Neural progenitor cell (in vitro differentiated cells): ENCODE measurements around the gene HDAC4. TPM values are rescaled to one million over a fixed set of nuclear protein-coding genes. Genes with fewer than 3 reads are reported as not detected.

Source experiments
- DNase-seq: peaks from one replicate; pipeline ENCODE4 v3.0.0-alpha.2; 2016; ENCODE audit warnings: low spot score
- H2AFZ ChIP-seq: fragments of 200-600 bp; sonication (generic); replicated peaks from 2 replicates; pipeline ENCODE4 v1.6.1; 2016; ENCODE audit warnings: antibody characterized with exemption
- H3F3A ChIP-seq: fragments of 200-600 bp; sonication (generic); 2 replicates; pipeline ENCODE4 v1.6.1; 2016; ENCODE audit warnings: antibody characterized with exemption, low read depth
- H3K27ac ChIP-seq: fragments of 200-600 bp; sonication (generic); 2 replicates; pipeline ENCODE4 v1.5.1; 2016; ENCODE audit warnings: mild to moderate bottlenecking
- H3K27me3 ChIP-seq: fragments of 200-600 bp; sonication (generic); 2 replicates; pipeline ENCODE4 v1.6.1; 2016; ENCODE audit warnings: mild to moderate bottlenecking, moderate library complexity
- H3K36me3 ChIP-seq: fragments of 200-600 bp; sonication (generic); 2 replicates; pipeline ENCODE4 v1.5.1; 2016
- H3K4me1 ChIP-seq: fragments of 200-600 bp; sonication (generic); 2 replicates; pipeline ENCODE4 v1.6.1; 2016; ENCODE audit warnings: mixed run types
- H3K4me2 ChIP-seq: fragments of 200-600 bp; sonication (generic); 2 replicates; pipeline ENCODE4 v1.6.1; 2016
- H3K4me3 ChIP-seq: fragments of 200-600 bp; sonication (generic); 2 replicates; pipeline ENCODE4 v1.5.1; 2016
- H3K79me2 ChIP-seq: fragments of 200-600 bp; sonication (generic); 2 replicates; pipeline ENCODE4 v1.6.1; 2016; ENCODE audit warnings: low read depth
- H3K9ac ChIP-seq: fragments of 200-600 bp; sonication (generic); 2 replicates; pipeline ENCODE4 v1.6.1; 2016
- H3K9me3 ChIP-seq: fragments of 200-600 bp; sonication (generic); 2 replicates; pipeline ENCODE4 v1.5.1; 2016; ENCODE audit warnings: low read depth
- H4K20me1 ChIP-seq: fragments of 200-600 bp; sonication (generic); 2 replicates; pipeline ENCODE4 v1.6.1; 2016; ENCODE audit warnings: low read depth
- H3K27ac Mint-ChIP-seq: 3 replicates; pipeline ENCODE4 v1.8.0; 2021; ENCODE audit warnings: mixed read lengths
- H3K27me3 Mint-ChIP-seq: 2 replicates; pipeline ENCODE4 v1.8.0; 2022; ENCODE audit warnings: low read depth, mild to moderate bottlenecking, inconsistent platforms, moderate library complexity, mixed read lengths; ENCODE audit not compliant: insufficient read depth
- H3K36me3 Mint-ChIP-seq: 3 replicates; pipeline ENCODE4 v1.8.0; 2021; ENCODE audit warnings: mixed read lengths
- H3K4me1 Mint-ChIP-seq: 3 replicates; pipeline ENCODE4 v1.8.0; 2021; ENCODE audit warnings: mixed read lengths
- H3K4me3 Mint-ChIP-seq: 3 replicates; pipeline ENCODE4 v1.8.0; 2021; ENCODE audit warnings: mild to moderate bottlenecking, moderate library complexity, mixed read lengths
- H3K9me3 Mint-ChIP-seq: 3 replicates; pipeline ENCODE4 v1.8.0; 2020; ENCODE audit warnings: mixed read lengths
- EZH2 ChIP-seq: fragments of 200-600 bp; sonication (generic); IDR thresholded peaks from 2 replicates; pipeline ENCODE4 v1.6.1; 2017; ENCODE audit warnings: antibody characterized with exemption, mild to moderate bottlenecking, moderate library complexity
- EZH2phosphoT487 ChIP-seq: fragments of 200-600 bp; sonication (generic); IDR thresholded peaks from 2 replicates; pipeline ENCODE4 v1.6.1; 2017; ENCODE audit warnings: antibody characterized with exemption
- total RNA-seq: library from RNA; depleted of rRNA; stranded (reverse); fragments of >200 nt; gene quantifications from 2 replicates; pipeline ENCODE4 v1.2.3, GENCODE V29; 2015; ENCODE audit warnings: low replicate concordance
- TF ChIP-seq, protein P1 (sequence below): fragments of 200-600 bp; sonication (generic); IDR thresholded peaks from 2 replicates; pipeline ENCODE4 v1.5.1; 2017; ENCODE audit warnings: antibody characterized with exemption, mild to moderate bottlenecking

HDAC4 gene
- total RNA-seq, 1 donor from 2014 or later: 36.0 TPM

DNA sequence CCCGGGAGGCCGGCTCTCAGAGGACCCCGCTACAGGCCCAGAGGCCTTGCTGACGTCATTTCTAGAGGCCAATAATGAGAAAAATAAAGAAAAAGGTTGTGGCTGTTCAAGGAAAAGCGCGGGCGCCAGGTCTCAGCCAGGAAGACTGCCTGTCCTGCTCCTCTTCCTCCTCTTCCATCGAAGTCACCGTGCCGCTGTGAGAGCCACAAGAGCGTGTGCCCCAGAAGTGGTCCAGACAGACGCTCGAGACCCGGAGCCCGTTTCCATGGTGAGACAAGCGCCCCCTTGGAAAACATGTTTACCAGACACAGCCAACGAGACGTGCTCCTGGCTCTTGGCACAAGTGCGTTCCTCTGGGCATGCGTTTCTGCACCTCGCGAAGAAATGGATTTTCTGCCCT, 210.5 kb downstream of the HDAC4 start:
- Mint-ChIP-seq H3K27ac (peak overlapping the region; percentile 63), H3K9me3 (no peaks in the 10 kb centered on the region), H3K27me3 (peaks cover 4% of the 10 kb centered on the region), H3K4me1 (peaks cover 38% of the 10 kb centered on the region), H3K4me3 (no peak overlapping the region), H3K36me3 (peaks cover 25% of the 10 kb centered on the region)
- Histone ChIP-seq H4K20me1 (peaks cover 16% of the 10 kb centered on the region), H2AFZ (no peak overlapping the region), H3K4me3 (no peak overlapping the region), H3K79me2 (peaks cover 10% of the 10 kb centered on the region), H3K27me3 (no peaks in the 10 kb centered on the region), H3K9me3 (no peaks in the 10 kb centered on the region), H3K4me1 (peaks cover 5% of the 10 kb centered on the region), H3K9ac (no peak overlapping the region), H3K27ac (no peak overlapping the region), H3K36me3 (peaks cover 4% of the 10 kb centered on the region), H3F3A (no peaks in the 10 kb centered on the region), H3K4me2 (no peak overlapping the region)
- DNase-seq: no peak
- TF ChIP-seq, protein P1, sequence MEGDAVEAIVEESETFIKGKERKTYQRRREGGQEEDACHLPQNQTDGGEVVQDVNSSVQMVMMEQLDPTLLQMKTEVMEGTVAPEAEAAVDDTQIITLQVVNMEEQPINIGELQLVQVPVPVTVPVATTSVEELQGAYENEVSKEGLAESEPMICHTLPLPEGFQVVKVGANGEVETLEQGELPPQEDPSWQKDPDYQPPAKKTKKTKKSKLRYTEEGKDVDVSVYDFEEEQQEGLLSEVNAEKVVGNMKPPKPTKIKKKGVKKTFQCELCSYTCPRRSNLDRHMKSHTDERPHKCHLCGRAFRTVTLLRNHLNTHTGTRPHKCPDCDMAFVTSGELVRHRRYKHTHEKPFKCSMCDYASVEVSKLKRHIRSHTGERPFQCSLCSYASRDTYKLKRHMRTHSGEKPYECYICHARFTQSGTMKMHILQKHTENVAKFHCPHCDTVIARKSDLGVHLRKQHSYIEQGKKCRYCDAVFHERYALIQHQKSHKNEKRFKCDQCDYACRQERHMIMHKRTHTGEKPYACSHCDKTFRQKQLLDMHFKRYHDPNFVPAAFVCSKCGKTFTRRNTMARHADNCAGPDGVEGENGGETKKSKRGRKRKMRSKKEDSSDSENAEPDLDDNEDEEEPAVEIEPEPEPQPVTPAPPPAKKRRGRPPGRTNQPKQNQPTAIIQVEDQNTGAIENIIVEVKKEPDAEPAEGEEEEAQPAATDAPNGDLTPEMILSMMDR: no peak
- TF ChIP-seq EZH2phosphoT487 (no peak), EZH2 (no peak)

DNA sequence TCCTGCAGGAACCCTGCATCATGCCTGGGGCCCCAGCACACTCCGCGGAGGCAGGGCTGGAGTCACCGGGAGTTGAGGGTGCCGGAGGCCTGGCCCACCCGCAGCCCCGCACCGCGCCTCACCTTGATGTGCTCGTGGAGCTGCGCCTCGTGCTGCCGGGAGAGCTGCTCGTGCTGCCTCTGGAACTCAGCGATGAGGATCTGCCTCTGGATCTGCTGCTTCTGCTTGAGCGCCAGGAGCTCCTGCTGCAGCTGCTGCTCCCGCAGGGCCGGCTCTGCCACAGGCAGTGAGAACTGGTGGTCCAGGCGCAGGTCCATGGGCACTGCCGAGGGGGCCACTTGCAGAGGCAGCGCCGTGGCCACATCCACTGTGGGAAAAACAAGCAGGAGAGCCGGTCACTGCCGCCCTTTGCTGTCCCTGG, 211.1 kb downstream of the HDAC4 start:
- Histone ChIP-seq H3K4me3 (no peak overlapping the region), H3K27ac (no peak overlapping the region), H3K36me3 (peaks cover 4% of the 10 kb centered on the region), H4K20me1 (peaks cover 14% of the 10 kb centered on the region), H3K79me2 (peaks cover 10% of the 10 kb centered on the region), H3K4me2 (no peak overlapping the region), H3K9me3 (no peaks in the 10 kb centered on the region), H3K4me1 (peaks cover 5% of the 10 kb centered on the region), H2AFZ (no peak overlapping the region), H3K27me3 (no peaks in the 10 kb centered on the region), H3F3A (no peaks in the 10 kb centered on the region), H3K9ac (no peak overlapping the region)
- no peak for DNase-seq
- H3K4me3 Mint-ChIP-seq: no peak overlapping the region
- peaks cover 25% of the 10 kb centered on the region for H3K36me3 Mint-ChIP-seq
- H3K9me3 Mint-ChIP-seq: no peaks in the 10 kb centered on the region
- H3K27me3 Mint-ChIP-seq: peaks cover 4% of the 10 kb centered on the region
- TF ChIP-seq EZH2 (no peak), EZH2phosphoT487 (no peak)
- TF ChIP-seq, protein P1: no peak
- H3K4me1 Mint-ChIP-seq: peaks cover 32% of the 10 kb centered on the region
- no peak overlapping the region for H3K27ac Mint-ChIP-seq

DNA sequence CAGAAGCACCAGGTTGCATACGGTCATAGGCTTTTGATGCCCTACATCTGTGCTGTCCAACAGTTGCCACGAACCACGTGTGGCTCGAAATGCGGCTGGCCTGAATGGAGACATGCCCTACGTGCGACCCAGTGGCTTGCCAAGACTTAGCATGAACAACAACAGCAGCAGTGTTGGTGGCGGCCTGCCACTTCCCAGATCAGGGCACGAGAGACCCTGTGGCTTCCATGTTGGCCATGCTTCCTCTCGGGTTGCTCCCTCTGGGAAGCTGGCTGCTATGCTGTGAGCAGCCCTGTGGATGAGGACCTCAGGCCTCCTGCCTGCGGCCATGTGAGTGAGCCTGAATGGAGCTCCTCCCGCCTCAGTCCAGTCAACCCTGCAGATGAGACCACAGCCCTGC, 212.3 kb downstream of the HDAC4 start:
- H3K9me3 Mint-ChIP-seq: no peaks in the 10 kb centered on the region
- no peak overlapping the region for H3K4me3 ChIP-seq

More for the DNA sequence above, 212.3 kb downstream of the HDAC4 start:
- Histone ChIP-seq H2AFZ (no peak overlapping the region), H3K79me2 (peaks cover 6% of the 10 kb centered on the region), H4K20me1 (peaks cover 5% of the 10 kb centered on the region), H3K4me1 (no peaks in the 10 kb centered on the region), H3K9me3 (no peaks in the 10 kb centered on the region), H3K27me3 (no peaks in the 10 kb centered on the region), H3K9ac (no peak overlapping the region), H3K36me3 (peaks cover 4% of the 10 kb centered on the region), H3K27ac (no peak overlapping the region), H3K4me2 (no peak overlapping the region), H3F3A (no peaks in the 10 kb centered on the region)
- peaks cover 4% of the 10 kb centered on the region for H3K27me3 Mint-ChIP-seq
- H3K4me1 Mint-ChIP-seq: peaks cover 23% of the 10 kb centered on the region
- H3K27ac Mint-ChIP-seq: no peak overlapping the region
- DNase-seq: no peak
- no peak overlapping the region for H3K4me3 Mint-ChIP-seq
- TF ChIP-seq EZH2phosphoT487: no peak
- TF ChIP-seq EZH2: no peak
- TF ChIP-seq, protein P1: no peak
- H3K36me3 Mint-ChIP-seq: peaks cover 25% of the 10 kb centered on the region
